ENCODE data around the gene LRRC41.

DNA sequence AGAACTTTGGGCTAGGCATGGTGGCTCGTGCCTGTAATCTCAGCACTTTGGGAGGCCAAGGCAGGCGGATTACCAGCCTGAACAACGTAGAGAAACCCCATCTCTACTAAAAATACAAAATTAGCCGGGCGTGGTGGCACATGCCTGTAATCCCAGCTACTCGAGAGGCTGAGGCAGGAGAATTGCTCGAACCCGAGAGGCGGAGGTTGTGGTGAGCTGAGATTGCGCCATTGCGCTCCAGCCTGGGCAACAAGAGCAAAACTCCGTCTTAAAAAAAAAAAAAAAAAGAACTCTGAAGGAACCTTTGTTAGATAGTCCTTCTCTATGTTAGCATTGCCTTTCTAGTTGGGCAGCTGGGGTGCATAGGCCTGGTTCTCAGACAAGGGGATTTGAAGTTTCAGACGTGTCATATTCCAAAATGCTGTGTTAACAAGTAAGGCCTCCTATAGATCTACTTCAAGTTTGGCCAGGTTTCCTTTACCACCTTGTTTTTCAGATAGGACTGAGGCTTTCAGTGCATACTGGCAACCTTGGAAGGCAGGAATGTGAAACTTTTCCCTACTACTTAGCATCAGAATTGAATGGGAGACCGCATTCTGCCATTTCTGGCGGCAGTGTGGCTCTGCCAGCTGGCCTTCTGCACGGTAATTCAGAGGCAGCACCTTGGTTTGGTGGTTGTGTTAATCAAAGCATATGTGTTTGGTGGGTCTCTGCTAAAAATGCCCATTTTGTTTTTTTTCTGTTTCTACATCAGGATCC, 6.2 kb upstream of the LRRC41 start:
- TF ChIP-seq EZH2 (IDR thresholded peaks at IDR 0.05; ENCODE audit: insufficient read depth, poor library complexity, severe bottlenecking) (no peak), EZH2phosphoT487 (IDR thresholded peaks at IDR 0.05; ENCODE audit: insufficient read depth, low read depth) (no peak)

All from GM23248 (cell line).